ENCODE data around the gene CSTF2T. TPM values are rescaled to one million over a fixed set of nuclear protein-coding genes. Genes with fewer than 3 reads are reported as not detected.
"Not testable (repeated sequence)": the region's sequence is repeated elsewhere in the genome, so short reads cannot be mapped to it uniquely, and the experiment has no call there.

Gene CSTF2T
- total RNA-seq, 1 donor from 2014 or later, result 33.4 TPM

- DNase-seq, result no peak
These were observed 3.1 kb downstream of the CSTF2T start for GRCh38 chr10:51696251-51696650.

- DNase-seq, result no peak
These were observed 5.2 kb downstream of the CSTF2T start for GRCh38 chr10:51694086-51694768.

GRCh38 chr10:51691135-51691534 lies 8.3 kb downstream of the CSTF2T start:
- no peak for DNase-seq

GRCh38 chr10:51689536-51689935 lies 9.9 kb downstream of the CSTF2T start:
- DNase-seq, result no peak

GRCh38 chr10:51688826-51689225 lies 10.6 kb downstream of the CSTF2T start:
- not testable (repeated sequence) for DNase-seq

- DNase-seq, result no peak
These were observed 12.1 kb downstream of the CSTF2T start for GRCh38 chr10:51687296-51687695.

GRCh38 chr10:51685768-51686167 lies 13.6 kb downstream of the CSTF2T start:
- no peak for DNase-seq

GRCh38 chr10:51683031-51683691 lies 16.2 kb downstream of the CSTF2T start:
- DNase-seq, result no peak

- DNase-seq, result no peak
These were observed 19.6 kb downstream of the CSTF2T start for GRCh38 chr10:51679841-51680240.

- DNase-seq, result no peak
These were observed 24.3 kb downstream of the CSTF2T start for GRCh38 chr10:51675088-51675487.

GRCh38 chr10:51672039-51672535 lies 27.3 kb downstream of the CSTF2T start:
- no peak for DNase-seq

- no peak for DNase-seq
These were observed 30.4 kb downstream of the CSTF2T start for GRCh38 chr10:51669041-51669440.

- DNase-seq, result no peak
These were observed 31.1 kb downstream of the CSTF2T start for GRCh38 chr10:51668336-51668689.

GRCh38 chr10:51667678-51668335 lies 31.6 kb downstream of the CSTF2T start:
- DNase-seq, result no peak

GRCh38 chr10:51666456-51666855 lies 32.9 kb downstream of the CSTF2T start:
- peak; percentile 70 for DNase-seq

- DNase-seq, result no peak
These were observed 36.3 kb downstream of the CSTF2T start for GRCh38 chr10:51663086-51663485.

- no peak for DNase-seq
These were observed 40.1 kb downstream of the CSTF2T start for GRCh38 chr10:51659344-51659743.

GRCh38 chr10:51658000-51658399 lies 41.4 kb downstream of the CSTF2T start:
- peak; percentile 86 for DNase-seq

GRCh38 chr10:51656503-51656902 lies 42.9 kb downstream of the CSTF2T start:
- no peak for DNase-seq

- peak; percentile 86 for DNase-seq
These were observed 44.5 kb downstream of the CSTF2T start for GRCh38 chr10:51654918-51655317.

GRCh38 chr10:51653025-51653424 lies 46.4 kb downstream of the CSTF2T start:
- DNase-seq, result peak; percentile 48

GRCh38 chr10:51651063-51651462 lies 48.3 kb downstream of the CSTF2T start:
- DNase-seq, result no peak

GRCh38 chr10:51649064-51649463 lies 50.3 kb downstream of the CSTF2T start:
- no peak for DNase-seq
